ENCODE measurements around the gene FIGN. TPM values are rescaled to one million over a fixed set of nuclear protein-coding genes. Genes with fewer than 3 reads are reported as not detected.

The FIGN gene, protein sequence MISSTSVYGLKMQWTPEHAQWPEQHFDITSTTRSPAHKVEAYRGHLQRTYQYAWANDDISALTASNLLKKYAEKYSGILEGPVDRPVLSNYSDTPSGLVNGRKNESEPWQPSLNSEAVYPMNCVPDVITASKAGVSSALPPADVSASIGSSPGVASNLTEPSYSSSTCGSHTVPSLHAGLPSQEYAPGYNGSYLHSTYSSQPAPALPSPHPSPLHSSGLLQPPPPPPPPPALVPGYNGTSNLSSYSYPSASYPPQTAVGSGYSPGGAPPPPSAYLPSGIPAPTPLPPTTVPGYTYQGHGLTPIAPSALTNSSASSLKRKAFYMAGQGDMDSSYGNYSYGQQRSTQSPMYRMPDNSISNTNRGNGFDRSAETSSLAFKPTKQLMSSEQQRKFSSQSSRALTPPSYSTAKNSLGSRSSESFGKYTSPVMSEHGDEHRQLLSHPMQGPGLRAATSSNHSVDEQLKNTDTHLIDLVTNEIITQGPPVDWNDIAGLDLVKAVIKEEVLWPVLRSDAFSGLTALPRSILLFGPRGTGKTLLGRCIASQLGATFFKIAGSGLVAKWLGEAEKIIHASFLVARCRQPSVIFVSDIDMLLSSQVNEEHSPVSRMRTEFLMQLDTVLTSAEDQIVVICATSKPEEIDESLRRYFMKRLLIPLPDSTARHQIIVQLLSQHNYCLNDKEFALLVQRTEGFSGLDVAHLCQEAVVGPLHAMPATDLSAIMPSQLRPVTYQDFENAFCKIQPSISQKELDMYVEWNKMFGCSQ
- total RNA-seq (2022; extraction: Qiagen RNA extraction; ENCODE audit: low read depth), result 1.3 to 3.3 TPM (median 2.1 TPM) in 5 replicates

DNA sequence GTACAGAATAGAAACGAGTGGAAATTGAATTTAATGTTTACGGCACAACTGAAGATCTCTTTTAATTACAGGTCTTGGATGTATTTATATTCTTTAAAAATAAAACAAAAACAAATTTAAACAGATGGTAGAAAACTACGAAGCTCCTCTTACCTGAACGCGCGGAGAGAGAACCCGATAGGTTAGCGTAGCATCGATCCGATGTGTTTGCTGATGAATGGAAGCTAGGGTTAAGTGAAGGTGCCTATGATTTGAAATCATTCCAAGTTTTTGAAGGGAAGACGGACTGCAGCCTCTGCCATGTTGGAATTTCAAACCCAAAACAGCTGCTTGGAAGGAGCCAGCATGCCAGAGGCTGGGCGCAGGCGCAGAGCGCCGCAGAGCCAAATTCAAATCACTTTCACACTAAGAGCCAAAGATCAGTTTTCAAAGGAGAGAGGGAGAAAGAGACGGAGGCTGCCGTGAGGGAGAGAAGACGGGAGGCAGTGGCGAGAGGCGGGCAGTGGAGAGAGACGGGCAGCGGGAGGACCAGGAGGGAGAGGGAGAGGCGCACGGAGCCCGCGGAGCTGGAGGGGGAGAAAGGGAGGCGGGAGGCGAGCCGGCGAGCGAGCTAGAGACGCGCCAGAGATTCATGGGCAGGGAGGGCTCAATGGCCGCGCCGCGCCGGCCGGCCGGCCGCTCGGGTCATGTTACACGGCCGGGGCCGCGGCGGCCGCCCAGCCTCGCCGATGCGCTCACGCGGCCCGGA lies at the start of gene FIGN:
TSS of gene FIGN (minus strand) at position 324 of the 748 bp plus-strand sequence. CDS start 1,081 bp downstream, outside the sequence.

